GM18868 (cell line): Measurements from ENCODE around the gene FHIP1A.

Source experiments
- ATAC-seq: cut with Tn5 transposase; IDR thresholded peaks from one replicate; pipeline ENCODE4 v1.9.1; 2021; ENCODE audit warnings: mild to moderate bottlenecking, moderate library complexity; ENCODE audit not compliant: unreplicated experiment

Gene FHIP1A

DNA sequence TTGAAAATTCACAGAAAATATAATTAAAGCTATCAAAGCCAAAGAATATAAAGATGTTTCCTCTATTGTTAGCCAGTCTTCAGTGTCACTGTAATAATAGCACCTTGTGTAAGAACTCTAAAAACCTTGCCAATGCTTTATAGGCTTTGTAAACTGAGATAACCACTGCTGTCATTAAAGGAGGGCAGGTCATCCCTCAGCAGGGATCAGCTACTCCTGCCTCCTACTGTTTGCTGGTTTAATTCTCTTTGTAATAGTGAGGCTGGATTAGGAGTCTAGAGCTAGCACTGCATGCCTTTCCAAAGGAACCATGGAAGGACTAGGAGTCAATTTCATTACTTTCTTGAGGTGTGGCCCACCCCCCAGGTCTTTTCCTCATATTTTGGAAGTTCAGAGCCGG lies 46.2 kb downstream of the FHIP1A start:
- no peak for ATAC-seq

DNA sequence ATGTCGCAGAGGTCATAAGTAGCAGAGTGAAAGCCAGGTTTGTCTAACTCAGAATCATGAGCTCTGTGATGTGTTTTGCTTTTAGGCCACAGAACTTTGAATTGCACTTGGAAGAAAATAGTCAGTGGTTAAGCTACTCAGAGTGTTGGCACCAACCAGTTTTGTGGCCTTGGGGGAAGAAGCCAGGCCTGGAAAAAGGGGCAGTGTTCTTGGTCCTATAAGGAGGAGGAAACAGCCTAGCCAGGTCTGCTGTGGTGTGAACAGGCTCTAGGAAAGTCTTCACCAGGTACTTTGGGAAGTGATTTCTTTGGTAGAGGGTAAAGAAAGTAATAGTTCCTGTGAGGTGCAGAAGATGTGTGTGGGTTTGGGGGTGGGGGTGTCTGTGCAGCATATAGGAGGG lies 49.2 kb downstream of the FHIP1A start:
- ATAC-seq, result no peak
